ENCODE data around the gene CYB5RL. TPM values are rescaled to one million over a fixed set of nuclear protein-coding genes. Genes with fewer than 3 reads are reported as not detected.

Gene CYB5RL
- total and polyA plus RNA-seq, 2 donors (not counting 3 experiments of a cell fraction or from before 2014, with no cell fraction given) = 5.8 to 8.6 TPM

DNA sequence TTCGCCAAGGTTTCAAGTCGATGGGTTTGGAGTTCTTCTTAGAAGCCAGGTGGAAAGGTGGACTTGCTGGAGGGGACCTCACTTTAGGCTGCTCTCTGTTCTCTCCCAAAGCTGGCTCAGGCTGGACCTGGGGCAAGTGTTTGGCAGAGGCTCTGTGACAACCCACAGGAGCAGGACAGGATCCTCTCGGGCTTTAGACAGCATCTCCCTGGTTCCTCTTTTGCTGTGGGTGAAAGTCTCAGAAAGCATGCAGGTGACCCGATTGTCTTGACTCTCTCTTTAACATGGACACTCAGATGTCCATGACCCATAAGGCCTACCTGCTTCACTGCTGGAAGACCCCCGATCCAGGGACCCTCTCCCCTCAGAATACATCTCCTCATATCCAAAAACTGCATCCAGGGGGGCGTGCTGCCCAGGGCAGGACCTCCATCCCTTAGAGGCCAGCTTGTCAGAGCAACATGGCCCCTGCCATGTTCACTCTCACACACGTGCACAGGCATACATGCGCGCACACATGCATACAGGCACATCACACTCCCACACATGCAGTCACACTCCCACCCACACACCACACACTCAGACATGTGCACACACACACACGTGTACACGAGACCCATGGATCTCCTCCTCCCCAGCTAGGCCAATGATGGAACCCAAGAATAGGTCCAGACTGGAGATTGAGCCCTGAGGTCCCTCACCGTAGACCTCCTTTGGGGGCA lies 21.4 kb upstream of the CYB5RL start:
- no peaks in the 10 kb centered on the region for H3K27me3 ChIP-seq (ENCODE audit: control insufficient read depth in 2 of 2, insufficient read depth in 2 of 2, low read length in 2 of 2)
- intact Hi-C loops (cut with micrococcal nuclease) = no loop called here
- POLR2A ChIA-PET = no interaction called here
- no peaks in the 10 kb centered on the region for H3K79me2 ChIP-seq (ENCODE audit: control insufficient read depth, insufficient read depth, low read length)
- FAIRE-seq = no peak
- H3K27ac ChIP-seq (ENCODE audit: insufficient read depth, low read depth, low read length) = no peak overlapping the region
- no peak overlapping the region for H3K4me3 ChIP-seq (replicated peaks in 1 of 3; ENCODE audit: insufficient read depth in 1 of 3, low read depth in 1 of 3, low read length in 3 of 3)
- H2AFZ ChIP-seq (ENCODE audit: low read depth, low read length) = no peak overlapping the region
- peaks cover 3% of the 10 kb centered on the region for H3K4me1 ChIP-seq (ENCODE audit: control insufficient read depth, extremely low read depth, insufficient read depth, low read length)
- BruUV-seq (replicated peaks) = no TSS peak
- H3K9ac ChIP-seq (replicated peaks; ENCODE audit: extremely low read depth, insufficient read depth, low read length) = no peak overlapping the region
- CTCF ChIA-PET = interaction anchor here (0.7 to 3.3 kb wide), 6 partner anchors 8 to 114 kb away, joined by 3 to 26 read pairs (median 3); no protein-coding TSS in a partner anchor
- H3K4me2 ChIP-seq (ENCODE audit: insufficient read depth, low read length) = no peak overlapping the region
- no peaks in the 10 kb centered on the region for H3K9me3 ChIP-seq (replicated peaks; ENCODE audit: control insufficient read depth, insufficient read depth, low read length)
- TF ChIP-seq FOS (IDR thresholded peaks at IDR 0.05; ENCODE audit: borderline replicate concordance, insufficient read depth, low read length) = no peak
- TF ChIP-seq MYC (IDR thresholded peaks at IDR 0.05; ENCODE audit: low read depth, low read length) = no peak
- no peak for TF ChIP-seq MAX (IDR thresholded peaks at IDR 0.05; ENCODE audit: insufficient read depth, insufficient read length)
- no peak for TF ChIP-seq POLR2AphosphoS5 (IDR thresholded peaks at IDR 0.05; ENCODE audit: insufficient read depth, low read depth, low read length)
- no peak for TF ChIP-seq POLR2A (IDR thresholded peaks at IDR 0.05; ENCODE audit: low read depth, low read length)
- no peak for TF ChIP-seq GATA2 (IDR thresholded peaks at IDR 0.05; ENCODE audit: insufficient read depth, insufficient read length, low read depth, low read length)
- no peak for TF ChIP-seq CTCF (IDR thresholded peaks at IDR 0.05; ENCODE audit: extremely low read depth in 1 of 2, insufficient read depth in 1 of 2, low read depth in 1 of 2, low read length in 2 of 2)
- no peak for TF ChIP-seq JUN (IDR thresholded peaks at IDR 0.05; ENCODE audit: borderline replicate concordance, insufficient read depth, insufficient read length, low read depth)
- TF ChIP-seq EZH2 (IDR thresholded peaks at IDR 0.05; ENCODE audit: borderline replicate concordance, low read depth, low read length, severe bottlenecking) = no peak
- dilution Hi-C loops (cut with MboI; ENCODE audit: extremely low pct_ligation_motif_present, low sequenced_read_pairs) = no loop called here
- peaks cover 3 to 20% of the 10 kb centered on the region in 2 experiments for H3K36me3 ChIP-seq (ENCODE audit: control insufficient read depth in 2 of 2, extremely low read depth in 1 of 2, insufficient read depth in 2 of 2, low read length in 2 of 2)
- H4K20me1 ChIP-seq (replicated peaks; ENCODE audit: control insufficient read depth, extremely low read depth, insufficient read depth, low read length) = no peaks in the 10 kb centered on the region
- no peak for DNase-seq (ENCODE audit: low read depth, low spot score)
- H3K9me1 ChIP-seq (replicated peaks; ENCODE audit: control insufficient read depth, extremely low read depth, insufficient read depth, low read length) = no peaks in the 10 kb centered on the region

All from endothelial cell of umbilical vein (primary cell).